Activated CD4-positive, CD25-positive, alpha-beta regulatory T cell treated with anti-CD3 and anti-CD28 coated beads, Interleukin-2, amount 50 U/mL, for 16 hours (primary cell): ENCODE results near the gene CATSPER3.
"Not testable (repeated sequence)": the region's sequence is repeated elsewhere in the genome, so short reads cannot be mapped to it uniquely, and the experiment has no call there.

Source experiments
- DNase-seq: peaks from one replicate; pipeline ENCODE4 v3.0.0-alpha.2; 2020; ENCODE audit warnings: low read depth, low spot score

The CATSPER3 gene

GRCh38 chr5:134975078-134975715 lies 7.5 kb downstream of the CATSPER3 start:
- DNase-seq: no peak

- no peak for DNase-seq
These were observed 8.1 kb downstream of the CATSPER3 start for GRCh38 chr5:134975843-134976242.

- no peak for DNase-seq
These were observed 9.1 kb downstream of the CATSPER3 start for GRCh38 chr5:134976841-134977240.

GRCh38 chr5:134979416-134979815 lies 11.7 kb downstream of the CATSPER3 start:
- DNase-seq: no peak

GRCh38 chr5:134982230-134982629 lies 14.5 kb downstream of the CATSPER3 start:
- no peak for DNase-seq

- DNase-seq: no peak
These were observed 21.6 kb downstream of the CATSPER3 start for GRCh38 chr5:134989266-134989830.

GRCh38 chr5:134990183-134990582 lies 22.5 kb downstream of the CATSPER3 start:
- DNase-seq: not testable (repeated sequence)

GRCh38 chr5:134992148-134992547 lies 24.4 kb downstream of the CATSPER3 start:
- no peak for DNase-seq

- no peak for DNase-seq
These were observed 25.5 kb downstream of the CATSPER3 start for GRCh38 chr5:134993161-134993560.

GRCh38 chr5:134994560-134995156 lies 27.0 kb downstream of the CATSPER3 start:
- DNase-seq: no peak

GRCh38 chr5:134995850-134996402 lies 28.2 kb downstream of the CATSPER3 start:
- DNase-seq: no peak

GRCh38 chr5:134997015-134997414 lies 29.3 kb downstream of the CATSPER3 start:
- no peak for DNase-seq

GRCh38 chr5:134998068-134998467 lies 30.4 kb downstream of the CATSPER3 start:
- not testable (repeated sequence) for DNase-seq

GRCh38 chr5:135004376-135004775 lies 36.7 kb downstream of the CATSPER3 start:
- DNase-seq: no peak

- DNase-seq: no peak
These were observed 37.4 kb downstream of the CATSPER3 start for GRCh38 chr5:135005076-135005475.

- no peak for DNase-seq
These were observed 39.6 kb downstream of the CATSPER3 start for GRCh38 chr5:135007305-135007704.

GRCh38 chr5:135007749-135008363 lies 40.1 kb downstream of the CATSPER3 start:
- DNase-seq: no peak

GRCh38 chr5:135008556-135008955 lies 40.8 kb downstream of the CATSPER3 start:
- no peak for DNase-seq

- no peak for DNase-seq
These were observed 41.5 kb downstream of the CATSPER3 start for GRCh38 chr5:135008981-135009735.

GRCh38 chr5:135009736-135010501 lies 42.2 kb downstream of the CATSPER3 start:
- DNase-seq: no peak
